ENCODE data around the gene PSORS1C2. TPM values are rescaled to one million over a fixed set of nuclear protein-coding genes. Genes with fewer than 3 reads are reported as not detected.
"Not testable (repeated sequence)": the region's sequence is repeated elsewhere in the genome, so short reads cannot be mapped to it uniquely, and the experiment has no call there.

Gene PSORS1C2
- total and polyA plus RNA-seq, 2 donors (not counting 1 experiment from before 2014, with no cell fraction given), result not detected

GRCh38 chr6:31169123-31169857, 30.4 kb upstream of the PSORS1C2 start:
- TF ChIP-seq CTCF (conservative IDR thresholded peaks at IDR 0.05 in 1 of 2, IDR thresholded peaks at IDR 0.05 in 1 of 2; ENCODE audit: low read depth in 1 of 2, low read length in 2 of 2), result no peak
- TF ChIP-seq EZH2 (IDR thresholded peaks at IDR 0.05; ENCODE audit: low read length, missing control alignments), result no peak
- Histone ChIP-seq H3K79me2 (ENCODE audit: control insufficient read depth, insufficient read depth, low read length) (no peaks in the 10 kb centered on the region), H3K36me3 (ENCODE audit: control insufficient read depth, insufficient read depth, low read length) (no peaks in the 10 kb centered on the region), H3K9me3 (ENCODE audit: control insufficient read depth, insufficient read depth, low read depth, low read length) (no peaks in the 10 kb centered on the region), H2AFZ (ENCODE audit: low read length) (no peak overlapping the region), H3K9ac (ENCODE audit: insufficient read depth, low read length) (no peak overlapping the region), H3K27ac (ENCODE audit: insufficient read depth, low read length) (no peak overlapping the region), H3K4me3 (replicated peaks in 1 of 4; ENCODE audit: control extremely low read depth in 1 of 4, insufficient read depth in 1 of 4, low read depth in 3 of 4, low read length in 4 of 4) (no peak overlapping the region), H4K20me1 (ENCODE audit: control insufficient read depth, extremely low read depth, insufficient read depth, low read length) (no peaks in the 10 kb centered on the region), H3K4me2 (ENCODE audit: extremely low read depth, insufficient read depth, low read length) (no peak overlapping the region), H3K4me1 (ENCODE audit: control insufficient read depth, extremely low read depth, insufficient read depth, low read length) (no peaks in the 10 kb centered on the region), H3K27me3 (ENCODE audit: control insufficient read depth, insufficient read depth, low read length) (no peaks in the 10 kb centered on the region)
- no peak for DNase-seq (ENCODE audit: low read depth in 2 of 2)

GRCh38 chr6:31168606-31169005, 29.7 kb upstream of the PSORS1C2 start:
- H2AFZ ChIP-seq (ENCODE audit: low read length), result no peak overlapping the region

GRCh38 chr6:31165986-31166385, 27.1 kb upstream of the PSORS1C2 start:
- Histone ChIP-seq H3K9ac (ENCODE audit: insufficient read depth, low read length) (no peak overlapping the region), H3K9me3 (ENCODE audit: control insufficient read depth, insufficient read depth, low read depth, low read length) (no peaks in the 10 kb centered on the region), H3K36me3 (ENCODE audit: control insufficient read depth, insufficient read depth, low read length) (peaks cover 3% of the 10 kb centered on the region), H3K4me3 (replicated peaks in 1 of 4; ENCODE audit: control extremely low read depth in 1 of 4, insufficient read depth in 1 of 4, low read depth in 3 of 4, low read length in 4 of 4) (no peak overlapping the region), H3K79me2 (ENCODE audit: control insufficient read depth, insufficient read depth, low read length) (peaks cover 2% of the 10 kb centered on the region), H3K4me1 (ENCODE audit: control insufficient read depth, extremely low read depth, insufficient read depth, low read length) (no peaks in the 10 kb centered on the region), H3K27ac (ENCODE audit: insufficient read depth, low read length) (no peak overlapping the region), H3K4me2 (ENCODE audit: extremely low read depth, insufficient read depth, low read length) (no peak overlapping the region), H4K20me1 (ENCODE audit: control insufficient read depth, extremely low read depth, insufficient read depth, low read length) (no peaks in the 10 kb centered on the region), H2AFZ (ENCODE audit: low read length) (no peak overlapping the region), H3K27me3 (ENCODE audit: control insufficient read depth, insufficient read depth, low read length) (no peaks in the 10 kb centered on the region)
- TF ChIP-seq CTCF (conservative IDR thresholded peaks at IDR 0.05 in 1 of 2, IDR thresholded peaks at IDR 0.05 in 1 of 2; ENCODE audit: low read depth in 1 of 2, low read length in 2 of 2), result no peak
- no peak for TF ChIP-seq EZH2 (IDR thresholded peaks at IDR 0.05; ENCODE audit: low read length, missing control alignments)
- DNase-seq (ENCODE audit: low read depth in 2 of 2), result no peak

More at GRCh38 chr6:31168606-31169005, 29.7 kb upstream of the PSORS1C2 start:
- Histone ChIP-seq H3K36me3 (ENCODE audit: control insufficient read depth, insufficient read depth, low read length) (no peaks in the 10 kb centered on the region), H3K9me3 (ENCODE audit: control insufficient read depth, insufficient read depth, low read depth, low read length) (no peaks in the 10 kb centered on the region), H3K4me1 (ENCODE audit: control insufficient read depth, extremely low read depth, insufficient read depth, low read length) (no peaks in the 10 kb centered on the region), H4K20me1 (ENCODE audit: control insufficient read depth, extremely low read depth, insufficient read depth, low read length) (no peaks in the 10 kb centered on the region), H3K79me2 (ENCODE audit: control insufficient read depth, insufficient read depth, low read length) (no peaks in the 10 kb centered on the region), H3K4me2 (ENCODE audit: extremely low read depth, insufficient read depth, low read length) (no peak overlapping the region), H3K4me3 (replicated peaks in 1 of 4; ENCODE audit: control extremely low read depth in 1 of 4, insufficient read depth in 1 of 4, low read depth in 3 of 4, low read length in 4 of 4) (no peak overlapping the region), H3K27ac (ENCODE audit: insufficient read depth, low read length) (no peak overlapping the region), H3K9ac (ENCODE audit: insufficient read depth, low read length) (no peak overlapping the region), H3K27me3 (ENCODE audit: control insufficient read depth, insufficient read depth, low read length) (no peaks in the 10 kb centered on the region)
- TF ChIP-seq CTCF (conservative IDR thresholded peaks at IDR 0.05 in 1 of 2, IDR thresholded peaks at IDR 0.05 in 1 of 2; ENCODE audit: low read depth in 1 of 2, low read length in 2 of 2) (no peak), EZH2 (IDR thresholded peaks at IDR 0.05; ENCODE audit: low read length, missing control alignments) (no peak)
- no peak for DNase-seq (ENCODE audit: low read depth in 2 of 2)

- not testable (repeated sequence) for H3K9ac ChIP-seq (ENCODE audit: insufficient read depth, low read length); H3K4me2 ChIP-seq (ENCODE audit: extremely low read depth, insufficient read depth, low read length); DNase-seq (ENCODE audit: low read depth in 2 of 2); H3K27ac ChIP-seq (ENCODE audit: insufficient read depth, low read length); H4K20me1 ChIP-seq (ENCODE audit: control insufficient read depth, extremely low read depth, insufficient read depth, low read length); H3K79me2 ChIP-seq (ENCODE audit: control insufficient read depth, insufficient read depth, low read length); H3K9me3 ChIP-seq (ENCODE audit: control insufficient read depth, insufficient read depth, low read depth, low read length); H3K4me1 ChIP-seq (ENCODE audit: control insufficient read depth, extremely low read depth, insufficient read depth, low read length); H3K4me3 ChIP-seq (replicated peaks in 1 of 4; ENCODE audit: control extremely low read depth in 1 of 4, insufficient read depth in 1 of 4, low read depth in 3 of 4, low read length in 4 of 4); H3K27me3 ChIP-seq (ENCODE audit: control insufficient read depth, insufficient read depth, low read length); H2AFZ ChIP-seq (ENCODE audit: low read length); H3K36me3 ChIP-seq (ENCODE audit: control insufficient read depth, insufficient read depth, low read length)
Observed at GRCh38 chr6:31165064-31165832, 26.4 kb upstream of the PSORS1C2 start.

Data from fibroblast of lung (primary cell).